ENCODE measurements around the gene CCNT2. TPM values are rescaled to one million over a fixed set of nuclear protein-coding genes. Genes with fewer than 3 reads are reported as not detected.

Gene CCNT2
- total RNA-seq, 4 donors from 2014 or later = 26.2 to 61.9 (median 48.0) TPM

DNA sequence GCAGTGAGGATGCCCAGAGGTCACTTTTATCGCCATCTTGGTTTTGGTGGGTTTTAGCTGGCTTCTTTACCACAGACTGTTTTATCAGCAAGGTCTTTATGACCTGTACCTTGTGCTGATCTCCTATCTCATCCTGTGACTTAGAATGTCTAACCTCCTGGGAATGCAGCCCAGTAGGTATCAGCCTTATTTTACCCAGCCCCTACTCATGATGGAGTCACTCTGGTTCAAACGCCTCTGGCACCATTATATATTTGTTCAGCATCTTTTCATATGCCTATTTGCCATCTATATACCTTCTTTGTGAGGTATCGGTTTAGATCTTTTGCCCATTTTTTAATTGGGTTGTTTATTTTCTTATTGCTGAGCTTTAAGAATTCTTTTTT, 7.2 kb upstream of the CCNT2 start:
- TF ChIP-seq, protein P1, sequence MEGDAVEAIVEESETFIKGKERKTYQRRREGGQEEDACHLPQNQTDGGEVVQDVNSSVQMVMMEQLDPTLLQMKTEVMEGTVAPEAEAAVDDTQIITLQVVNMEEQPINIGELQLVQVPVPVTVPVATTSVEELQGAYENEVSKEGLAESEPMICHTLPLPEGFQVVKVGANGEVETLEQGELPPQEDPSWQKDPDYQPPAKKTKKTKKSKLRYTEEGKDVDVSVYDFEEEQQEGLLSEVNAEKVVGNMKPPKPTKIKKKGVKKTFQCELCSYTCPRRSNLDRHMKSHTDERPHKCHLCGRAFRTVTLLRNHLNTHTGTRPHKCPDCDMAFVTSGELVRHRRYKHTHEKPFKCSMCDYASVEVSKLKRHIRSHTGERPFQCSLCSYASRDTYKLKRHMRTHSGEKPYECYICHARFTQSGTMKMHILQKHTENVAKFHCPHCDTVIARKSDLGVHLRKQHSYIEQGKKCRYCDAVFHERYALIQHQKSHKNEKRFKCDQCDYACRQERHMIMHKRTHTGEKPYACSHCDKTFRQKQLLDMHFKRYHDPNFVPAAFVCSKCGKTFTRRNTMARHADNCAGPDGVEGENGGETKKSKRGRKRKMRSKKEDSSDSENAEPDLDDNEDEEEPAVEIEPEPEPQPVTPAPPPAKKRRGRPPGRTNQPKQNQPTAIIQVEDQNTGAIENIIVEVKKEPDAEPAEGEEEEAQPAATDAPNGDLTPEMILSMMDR (IDR thresholded peaks at IDR 0.05) = no peak
- TF ChIP-seq POLR2A (IDR thresholded peaks at IDR 0.05) = no peak
- H3K4me1 ChIP-seq = no peaks in the 10 kb centered on the region
- DNase-seq = no peak
- H3K27me3 ChIP-seq = no peaks in the 10 kb centered on the region
- H3K27ac ChIP-seq = no peak overlapping the region
- H3K9me3 ChIP-seq = no peaks in the 10 kb centered on the region
- no peaks in the 10 kb centered on the region for H3K36me3 ChIP-seq
- H3K4me3 ChIP-seq = no peak overlapping the region

DNA sequence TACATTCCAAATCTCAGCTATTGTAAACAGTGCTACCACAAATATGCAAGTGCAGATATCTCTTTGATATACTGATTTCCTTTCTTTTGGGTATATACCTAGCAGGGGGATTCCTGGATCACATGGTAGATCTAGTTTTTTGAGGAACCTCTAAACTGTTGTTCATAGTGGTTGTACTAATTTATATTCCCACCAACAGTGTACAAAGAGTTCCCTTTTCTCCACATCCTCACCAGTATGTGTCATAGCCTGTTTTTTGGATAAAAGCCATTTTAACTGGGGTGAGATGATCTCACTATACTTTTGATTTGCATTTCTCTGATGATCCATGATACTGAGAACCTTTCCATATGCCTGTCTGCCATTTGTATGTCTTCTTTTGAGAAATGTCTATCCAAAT, 6.3 kb upstream of the CCNT2 start:
- no peak overlapping the region for H3K4me3 ChIP-seq
- H3K9me3 ChIP-seq = no peaks in the 10 kb centered on the region
- no peak for TF ChIP-seq POLR2A (IDR thresholded peaks at IDR 0.05)
- TF ChIP-seq, protein P1 (IDR thresholded peaks at IDR 0.05) = no peak
- H3K27me3 ChIP-seq = no peaks in the 10 kb centered on the region
- H3K27ac ChIP-seq = no peak overlapping the region
- no peak for DNase-seq
- peaks cover 0 to 3% (median 0%) of the 10 kb centered on the region in 4 donors for H3K4me1 ChIP-seq
- H3K36me3 ChIP-seq = no peaks in the 10 kb centered on the region

DNA sequence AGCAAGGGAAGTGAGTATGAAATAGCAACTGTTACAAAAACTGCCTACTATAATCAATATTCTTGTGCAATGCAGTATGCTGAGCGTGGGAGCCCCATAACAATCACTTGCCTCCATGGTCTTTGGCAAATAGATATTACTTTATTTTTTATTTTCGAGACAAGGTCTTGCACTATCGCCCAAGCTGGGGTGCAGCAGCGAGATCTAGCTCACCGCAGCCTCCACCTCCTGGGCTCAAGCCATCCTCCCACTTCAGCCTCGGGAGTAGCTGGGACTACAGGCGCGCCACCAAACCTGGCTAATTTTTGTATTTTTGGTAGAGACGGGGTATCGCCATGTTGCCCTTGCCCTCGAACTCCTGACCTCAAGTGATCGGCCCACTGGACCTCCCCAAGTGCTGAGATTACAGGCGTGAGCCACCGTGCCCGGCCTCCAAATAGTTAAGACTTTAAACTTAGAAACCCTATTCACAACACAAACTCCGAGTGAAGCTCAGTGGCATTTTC, 1.2 kb upstream of the CCNT2 start:
- Histone ChIP-seq H3K27ac (peak overlapping the region; percentile 92 to 97 (median 97)), H3K9me3 (no peaks in the 10 kb centered on the region), H3K4me3 (peak overlapping the region; percentile 72 to 96 (median 80)), H3K27me3 (no peaks in the 10 kb centered on the region), H3K36me3 (no peaks in the 10 kb centered on the region), H3K4me1 (peaks cover 0 to 18% (median 5%) of the 10 kb centered on the region in 4 donors)
- no peak for TF ChIP-seq POLR2A (IDR thresholded peaks at IDR 0.05)
- TF ChIP-seq, protein P1 (IDR thresholded peaks at IDR 0.05) = no peak
- peak; percentile 20 to 58 (median 53) for DNase-seq

DNA sequence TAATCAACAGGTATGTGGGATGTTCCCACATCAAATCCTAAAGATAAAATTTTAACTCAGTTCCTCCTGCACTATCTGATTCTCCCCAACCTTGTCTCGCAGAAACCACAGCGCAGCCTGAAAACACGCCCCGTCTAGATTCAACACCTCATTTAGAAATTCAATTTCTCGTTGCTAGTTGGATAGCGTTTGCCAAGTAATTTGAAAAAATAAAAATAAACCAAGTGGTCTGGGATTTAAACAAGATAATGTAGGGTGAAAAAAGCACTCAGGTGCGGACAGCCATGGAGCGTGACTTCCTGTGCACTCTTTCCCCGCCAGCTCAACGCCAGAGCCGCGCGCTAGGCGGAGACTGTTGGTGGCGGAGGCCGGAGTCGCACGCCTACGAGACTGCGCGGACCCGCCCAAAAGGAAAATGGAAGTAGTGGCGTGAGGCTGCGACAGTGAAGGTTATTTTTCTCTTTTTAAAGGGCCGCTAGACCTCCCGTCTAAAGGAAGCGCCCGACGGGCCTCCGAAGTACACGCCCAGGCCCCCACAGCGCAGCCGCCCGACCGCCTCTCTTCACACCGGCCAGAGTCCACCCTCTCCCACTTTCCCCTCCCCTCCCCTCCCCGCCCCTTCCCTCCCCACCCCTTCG, 615 bp upstream of the CCNT2 start:
- DNase-seq = peak in 2 of 3 donors; percentile 91 to 95
- no peaks in the 10 kb centered on the region for H3K9me3 ChIP-seq

DNA sequence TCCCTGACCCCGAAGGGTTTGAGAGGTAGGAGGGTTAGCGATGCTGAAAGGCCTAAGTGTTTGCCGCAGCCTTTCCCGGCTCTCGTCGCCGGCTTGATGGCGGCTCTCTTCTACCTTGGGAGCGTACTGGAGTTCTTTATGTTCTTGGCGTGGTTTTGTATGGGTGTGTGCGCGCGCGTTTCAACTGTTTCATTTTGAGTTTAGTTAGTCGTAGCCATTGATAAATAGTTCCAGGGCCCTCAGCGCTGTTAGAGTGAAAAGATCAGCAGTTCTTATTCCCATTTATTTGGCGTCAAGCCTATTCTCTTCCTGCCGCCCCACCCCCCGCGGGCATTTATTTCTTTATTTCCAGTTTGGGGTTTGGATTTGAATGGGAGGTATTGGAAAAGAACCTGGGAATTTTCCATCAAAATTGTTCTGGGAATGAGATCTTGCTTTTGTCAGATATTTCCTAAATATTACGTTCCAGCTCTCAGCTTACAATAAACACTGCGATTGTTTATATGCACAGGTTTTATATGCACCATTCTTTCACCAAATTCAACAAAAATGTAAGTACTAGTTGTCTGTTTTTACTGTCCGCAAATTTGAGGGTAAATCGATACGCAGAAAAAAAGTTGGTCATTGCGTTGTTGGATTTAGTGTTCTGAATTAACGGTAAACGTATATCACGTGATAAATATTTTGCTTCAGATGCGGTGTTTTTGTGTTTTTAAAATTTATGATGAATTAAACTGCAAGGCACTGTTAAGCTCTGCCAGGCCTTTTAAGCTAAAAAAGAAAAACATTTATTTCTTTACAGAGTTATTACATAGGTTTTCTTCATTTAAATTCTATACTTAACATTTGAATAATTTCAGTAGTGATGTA, 954 bp downstream of the CCNT2 start:
- Histone ChIP-seq H3K9me3 (no peaks in the 10 kb centered on the region), H3K36me3 (no peaks in the 10 kb centered on the region), H3K27ac (peak overlapping the region; percentile 92 to 97 (median 97)), H3K4me3 (peak overlapping the region; percentile 72 to 96 (median 80)), H3K27me3 (no peaks in the 10 kb centered on the region), H3K4me1 (peaks cover 0 to 29% (median 5%) of the 10 kb centered on the region in 4 donors)
- TF ChIP-seq, protein P1 (IDR thresholded peaks at IDR 0.05) = no peak
- TF ChIP-seq POLR2A (IDR thresholded peaks at IDR 0.05) = peak in 1 of 2 donors; percentile 26
- peak in 2 of 3 donors; percentile 38 to 61 for DNase-seq

More for the DNA sequence above, 615 bp upstream of the CCNT2 start:
- H3K4me1 ChIP-seq = peaks cover 0 to 24% (median 5%) of the 10 kb centered on the region in 4 donors
- no peaks in the 10 kb centered on the region for H3K27me3 ChIP-seq
- H3K4me3 ChIP-seq = peak overlapping the region; percentile 72 to 96 (median 80)
- peak; percentile 89 for TF ChIP-seq POLR2A (IDR thresholded peaks at IDR 0.05)
- TF ChIP-seq, protein P1 (IDR thresholded peaks at IDR 0.05) = peak in 4 of 6 experiments; percentile 22 to 57 (median 49)
- H3K27ac ChIP-seq = peak overlapping the region; percentile 92 to 97 (median 97)
- no peaks in the 10 kb centered on the region for H3K36me3 ChIP-seq

All from Peyer's patch (tissue), 4 donors.